Left lung (tissue), 14 donors: ENCODE results near the gene DLX1. TPM values are rescaled to one million over a fixed set of nuclear protein-coding genes. Genes with fewer than 3 reads are reported as not detected.

Source experiments
- ATAC-seq: fragments of 200-7000 bp; cut with Tn5 transposase; one replicate; pipeline ENCODE4 v1.9.1; 2020; ENCODE audit warnings: moderate library complexity
- DNase-seq, 4 donors: peaks; one replicate each; pipeline ENCODE4 v3.0.0-alpha.2; 2013 to 2020
- H3K27ac ChIP-seq, 2 donors: fragments of 200-600 bp; sonication (generic) in 1 of 2; one replicate each; pipeline versions ENCODE4 v1.5.0 to v1.8.0; 2020 to 2021
- H3K27me3 ChIP-seq, 2 donors: fragments of 200-600 bp; sonication (generic) in 1 of 2; one replicate each; pipeline versions ENCODE4 v1.5.0 to v1.8.0; 2020 to 2021
- H3K36me3 ChIP-seq, 2 donors: fragments of 200-600 bp; sonication (generic) in 1 of 2; one replicate each; pipeline versions ENCODE4 v1.5.0 to v1.8.0; 2020 to 2021
- H3K4me1 ChIP-seq, 2 donors: fragments of 200-600 bp; one replicate each; pipeline ENCODE4 v1.8.0; 2021
- H3K4me3 ChIP-seq, 2 donors: fragments of 200-600 bp; sonication (generic) in 1 of 2; one replicate each; pipeline versions ENCODE4 v1.5.0 to v1.8.0; 2020 to 2021; ENCODE audit warnings: mild to moderate bottlenecking in 1 of 2
- H3K9me3 ChIP-seq, 2 donors: fragments of 200-600 bp; sonication (generic) in 1 of 2; one replicate each; pipeline versions ENCODE4 v1.5.0 to v1.8.0; 2020 to 2021
- CTCF ChIP-seq, 2 donors: fragments of 200-600 bp; sonication (generic) in 1 of 2; IDR thresholded peaks; one replicate each; pipeline versions ENCODE4 v1.5.0 to v1.8.0; 2021; ENCODE audit warnings: antibody characterized with exemption in 2 of 2
- intact Hi-C, 2 donors: fragments of 100-400 bp; cut with DNase I; formaldehyde crosslinking; loops; one replicate each; pipeline versions ENCODE4 v1.11.2 to v1.14.2; 2022
- long read RNA-seq, 12 donors: library from polyadenylated mRNA in 2 of 12; unstranded in 2 of 12; transcript quantifications; one replicate each; pipeline ENCODE4 v2.0.0 and lab custom pipeline, GENCODE V29; 2019 to 2026
- polyA plus RNA-seq, 6 donors: library from polyadenylated mRNA; unstranded; fragments of 120-200 nt; gene quantifications; one replicate each; pipeline ENCODE4 v1.2.1, GENCODE V29; 2013; ENCODE audit not compliant: insufficient read length in 6 of 6
- total RNA-seq, 2 donors: library from RNA; stranded (reverse); fragmentation: NEBNext Ultra II Directional; extraction: Animal tissue kit (Norgen Biotek cat#: 25700); gene quantifications; one replicate each; pipeline ENCODE4 v1.2.1, GENCODE V29; 2021
- donor health status: DM: no; HTN: yes; CAD: no.
- donor health status: DM: no; HTN: no; CAD: no.

Gene DLX1
- total RNA-seq: not detected
- polyA plus RNA-seq: under 1 TPM in 2 of 6 donors, not detected in 4; 0.09 to 0.11 TPM
- long read RNA-seq, donor 1: 0 reads
- long read RNA-seq, donor 2, partial matches to known transcripts: 0 of 1 reads
- long read RNA-seq, donor 2, other reads (novel, unspliced or antisense): 0 of 1 reads
- long read RNA-seq, donor 3: 0 reads
- long read RNA-seq, donor 4: 0 reads
- long read RNA-seq, donor 5: 0 reads
- long read RNA-seq, donor 6: 0 reads
- long read RNA-seq, donor 7: 0 reads
- long read RNA-seq, donor 8: 0 reads
- long read RNA-seq, donor 9: 0 reads
- long read RNA-seq, donor 10: 0 reads
- long read RNA-seq, donor 11: 0 reads
- long read RNA-seq, donor 12: 0 reads

GRCh38 chr2:172085460-172086159 lies at the start of gene DLX1:
TSS of gene DLX1 (plus strand) at chr2:172085507. CDS start at chr2:172085678, 171 bp downstream.
- H3K27me3 ChIP-seq: peaks cover 99 to 100% of the 10 kb centered on the region in 2 donors
- H3K36me3 ChIP-seq: no peaks in the 10 kb centered on the region
- H3K4me3 ChIP-seq: peak within 1 kb of the TSS; percentile 17 to 46
- DNase-seq (no peak), ATAC-seq (no peak)
- intact Hi-C loops: no loop called here
- H3K27ac ChIP-seq: no peak within 1 kb of the TSS
- H3K4me1 ChIP-seq: peaks cover 17 to 40% of the 10 kb centered on the region in 2 donors
- H3K9me3 ChIP-seq: no peaks in the 10 kb centered on the region
- no peak for TF ChIP-seq CTCF (IDR thresholded peaks at IDR 0.05)

DNA sequence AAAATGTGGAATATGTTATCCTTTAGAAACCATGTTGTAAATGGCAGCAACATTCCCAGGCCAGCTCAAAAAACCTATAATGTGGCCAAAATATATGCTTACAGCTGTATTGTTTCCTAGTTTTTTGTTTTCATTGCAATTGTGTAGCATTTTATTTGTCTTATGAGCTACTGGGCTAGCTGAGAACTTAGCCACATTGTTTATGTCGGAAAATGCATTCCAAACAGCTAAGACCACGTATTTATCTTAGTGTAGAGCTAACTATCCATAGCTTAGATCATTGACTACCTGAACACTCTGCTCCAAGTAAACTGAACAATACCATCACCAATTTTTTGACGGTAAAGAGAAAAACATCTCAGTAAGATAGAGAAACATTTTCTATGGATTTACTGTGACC lies 47.2 kb upstream of the DLX1 start:
- Histone ChIP-seq H3K36me3 (no peaks in the 10 kb centered on the region), H3K4me1 (no peaks in the 10 kb centered on the region), H3K9me3 (no peaks in the 10 kb centered on the region), H3K27me3 (no peaks in the 10 kb centered on the region), H3K27ac (no peak overlapping the region), H3K4me3 (no peak overlapping the region)
- DNase-seq (no peak), ATAC-seq (no peak)
- TF ChIP-seq CTCF (IDR thresholded peaks at IDR 0.05): no peak
- intact Hi-C loops: no loop called here

GRCh38 chr2:172038604-172039003 lies 46.7 kb upstream of the DLX1 start:
- Histone ChIP-seq H3K4me1 (no peaks in the 10 kb centered on the region), H3K27ac (no peak overlapping the region), H3K36me3 (no peaks in the 10 kb centered on the region), H3K27me3 (no peaks in the 10 kb centered on the region), H3K4me3 (no peak overlapping the region), H3K9me3 (no peaks in the 10 kb centered on the region)
- intact Hi-C loops: no loop called here
- TF ChIP-seq CTCF (IDR thresholded peaks at IDR 0.05): no peak
- ATAC-seq (no peak), DNase-seq (no peak)

- Histone ChIP-seq H3K4me1 (no peaks in the 10 kb centered on the region), H3K36me3 (no peaks in the 10 kb centered on the region), H3K27me3 (no peaks in the 10 kb centered on the region), H3K9me3 (no peaks in the 10 kb centered on the region), H3K4me3 (no peak overlapping the region), H3K27ac (no peak overlapping the region)
- no peak for TF ChIP-seq CTCF (IDR thresholded peaks at IDR 0.05)
- intact Hi-C loops: no loop called here
- DNase-seq (no peak), ATAC-seq (no peak)
These were observed 46.1 kb upstream of the DLX1 start for GRCh38 chr2:172039011-172039704.

GRCh38 chr2:172040311-172040710 lies 45.0 kb upstream of the DLX1 start:
- intact Hi-C loops: no loop called here

More at GRCh38 chr2:172040311-172040710, 45.0 kb upstream of the DLX1 start:
- TF ChIP-seq CTCF (IDR thresholded peaks at IDR 0.05): no peak
- no peak for DNase-seq
- no peaks in the 10 kb centered on the region for H3K27me3 ChIP-seq
- H3K4me3 ChIP-seq: no peak overlapping the region
- no peaks in the 10 kb centered on the region for H3K4me1 ChIP-seq
- ATAC-seq: no peak
- no peaks in the 10 kb centered on the region for H3K9me3 ChIP-seq
- no peak overlapping the region for H3K27ac ChIP-seq
- H3K36me3 ChIP-seq: no peaks in the 10 kb centered on the region
